Caco-2 (cell line): ENCODE results near the gene SLC41A1. TPM values are rescaled to one million over a fixed set of nuclear protein-coding genes. Genes with fewer than 3 reads are reported as not detected.

ENCODE experiments used
- BruUV-seq: library from RNA; stranded (reverse); fragments of 400-500 nt; replicated peaks from 2 replicates; lab custom pipeline; 2021; lab: Mats Ljungman, UMichigan
- CTCF ChIA-PET: fragments of 300-600 bp; sonication (Branson Sonifier 250); formaldehyde crosslinking; loops from one replicate; lab custom pipeline; 2022; ENCODE audit warnings: antibody characterized with exemption; lab: Charles Lee
- POLR2A ChIA-PET: fragments of 300-600 bp; sonication (Branson Sonifier 250); formaldehyde crosslinking; loops from one replicate; lab custom pipeline; 2022; ENCODE audit warnings: antibody characterized with exemption; lab: Charles Lee
- DNase-seq, 2 experiments: peaks; one replicate each; pipeline versions ENCODE4 v3.0.0 to v3.0.0-alpha.2; 2020 to 2022
- H3K27me3 ChIP-seq: replicated peaks from 2 replicates; pipeline ENCODE4 v1.6.0; 2011; ENCODE audit warnings: low read length; ENCODE audit not compliant: control insufficient read depth, insufficient read depth
- H3K36me3 ChIP-seq: 2 replicates; pipeline ENCODE4 v1.5.1; 2011; ENCODE audit warnings: low read length; ENCODE audit not compliant: control insufficient read depth, insufficient read depth
- H3K4me1 ChIP-seq: fragments of 250-450 bp; sonication (Bioruptor Pico); 2 replicates; pipeline ENCODE4 v1.5.1; 2020; ENCODE audit warnings: mild to moderate bottlenecking
- H3K4me3 ChIP-seq: 2 replicates; pipeline ENCODE4 v1.5.1; 2011; ENCODE audit warnings: low read depth, mild to moderate bottlenecking, control low read depth, low read length
- H3K9me3 ChIP-seq: fragments of 250-450 bp; sonication (Bioruptor Pico); 2 replicates; pipeline ENCODE4 v1.5.1; 2020; ENCODE audit warnings: mild to moderate bottlenecking, moderate library complexity
- H3K27ac Mint-ChIP-seq: one replicate; pipeline ENCODE4 v1.8.0; 2022; ENCODE audit warnings: mixed read lengths; ENCODE audit not compliant: unreplicated experiment
- H3K27me3 Mint-ChIP-seq: one replicate; pipeline ENCODE4 v1.8.0; 2022; ENCODE audit warnings: mixed read lengths; ENCODE audit not compliant: insufficient read depth, unreplicated experiment
- H3K36me3 Mint-ChIP-seq: one replicate; pipeline ENCODE4 v1.8.0; 2022; ENCODE audit warnings: mild to moderate bottlenecking, mixed read lengths; ENCODE audit not compliant: insufficient read depth, unreplicated experiment
- H3K4me1 Mint-ChIP-seq: one replicate; pipeline ENCODE4 v1.8.0; 2022; ENCODE audit warnings: low read depth, mixed read lengths; ENCODE audit not compliant: unreplicated experiment
- H3K4me3 Mint-ChIP-seq: one replicate; pipeline ENCODE4 v1.8.0; 2022; ENCODE audit warnings: mild to moderate bottlenecking, moderate library complexity, mixed read lengths; ENCODE audit not compliant: unreplicated experiment
- H3K9me3 Mint-ChIP-seq: one replicate; pipeline ENCODE4 v1.8.0; 2022; ENCODE audit warnings: mixed read lengths; ENCODE audit not compliant: unreplicated experiment
- intact Hi-C: fragments of 100-400 bp; cut with micrococcal nuclease; formaldehyde crosslinking; loops from one replicate; pipeline ENCODE4 v1.10.0; 2022; ENCODE audit not compliant: unreplicated experiment
- total RNA-seq: library from RNA; stranded (reverse); gene quantifications from 2 replicates; pipeline ENCODE4 v1.2.3, GENCODE V29; 2022
- TF ChIP-seq, protein P1 (sequence below), 2 experiments: fragments of 200-600 bp in 1 of 2; IDR thresholded peaks; 1 replicate in 1 of 2; 2 replicates in 1 of 2; pipeline versions ENCODE4 v1.5.1 to v1.8.0; 2011 to 2022; ENCODE audit warnings: antibody characterized with exemption in 1 of 2, control low read depth in 1 of 2, inconsistent platforms in 1 of 2, low read depth in 1 of 2, low read length in 1 of 2, mild to moderate bottlenecking in 1 of 2, moderate library complexity in 1 of 2; ENCODE audit not compliant: insufficient read depth in 1 of 2, severe bottlenecking in 1 of 2, unreplicated experiment in 1 of 2

The SLC41A1 gene
- total RNA-seq, 1 experiment from 2014 or later: 12.5 TPM

GRCh38 chr1:205812271-205812877, 624 bp downstream of the SLC41A1 start:
- intact Hi-C loops: loop anchor here (5.0 kb wide), 1 partner anchor 95 kb away; no protein-coding TSS in a partner anchor
- no peaks in the 10 kb centered on the region for H3K27me3 Mint-ChIP-seq
- H3K36me3 Mint-ChIP-seq: peaks cover 9% of the 10 kb centered on the region
- no peaks in the 10 kb centered on the region for H3K27me3 ChIP-seq
- H3K9me3 Mint-ChIP-seq: no peaks in the 10 kb centered on the region
- BruUV-seq: no TSS peak
- no peaks in the 10 kb centered on the region for H3K9me3 ChIP-seq
- peak in 1 of 2 experiments; percentile 12 for DNase-seq
- peak overlapping the region; percentile 95 for H3K4me3 Mint-ChIP-seq
- H3K27ac Mint-ChIP-seq: no peak overlapping the region
- TF ChIP-seq, protein P1, sequence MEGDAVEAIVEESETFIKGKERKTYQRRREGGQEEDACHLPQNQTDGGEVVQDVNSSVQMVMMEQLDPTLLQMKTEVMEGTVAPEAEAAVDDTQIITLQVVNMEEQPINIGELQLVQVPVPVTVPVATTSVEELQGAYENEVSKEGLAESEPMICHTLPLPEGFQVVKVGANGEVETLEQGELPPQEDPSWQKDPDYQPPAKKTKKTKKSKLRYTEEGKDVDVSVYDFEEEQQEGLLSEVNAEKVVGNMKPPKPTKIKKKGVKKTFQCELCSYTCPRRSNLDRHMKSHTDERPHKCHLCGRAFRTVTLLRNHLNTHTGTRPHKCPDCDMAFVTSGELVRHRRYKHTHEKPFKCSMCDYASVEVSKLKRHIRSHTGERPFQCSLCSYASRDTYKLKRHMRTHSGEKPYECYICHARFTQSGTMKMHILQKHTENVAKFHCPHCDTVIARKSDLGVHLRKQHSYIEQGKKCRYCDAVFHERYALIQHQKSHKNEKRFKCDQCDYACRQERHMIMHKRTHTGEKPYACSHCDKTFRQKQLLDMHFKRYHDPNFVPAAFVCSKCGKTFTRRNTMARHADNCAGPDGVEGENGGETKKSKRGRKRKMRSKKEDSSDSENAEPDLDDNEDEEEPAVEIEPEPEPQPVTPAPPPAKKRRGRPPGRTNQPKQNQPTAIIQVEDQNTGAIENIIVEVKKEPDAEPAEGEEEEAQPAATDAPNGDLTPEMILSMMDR (IDR thresholded peaks at IDR 0.05; ENCODE audit: insufficient read depth in 1 of 2, low read depth in 1 of 2, low read length in 1 of 2, severe bottlenecking in 1 of 2, unreplicated experiment in 1 of 2): no peak
- peak overlapping the region; percentile 81 for H3K4me3 ChIP-seq
- H3K4me1 ChIP-seq: peaks cover 5% of the 10 kb centered on the region; the same call in 1 of the 2 replicates
- peaks cover 15% of the 10 kb centered on the region for H3K4me1 Mint-ChIP-seq
- no peaks in the 10 kb centered on the region for H3K36me3 ChIP-seq
- CTCF ChIA-PET: interaction anchor here (0.7 to 2.5 kb wide), 2 partner anchors 106 to 165 kb away, joined by 3 to 13 read pairs; no protein-coding TSS in a partner anchor
- POLR2A ChIA-PET: interaction anchor here (0.6 kb wide), 1 partner anchor 63 kb away, joined by 3 read pairs; no protein-coding TSS in a partner anchor

GRCh38 chr1:205811660-205812059, 1.3 kb downstream of the SLC41A1 start:
- peaks cover 9% of the 10 kb centered on the region for H3K36me3 Mint-ChIP-seq
- Histone ChIP-seq H3K9me3 (no peaks in the 10 kb centered on the region), H3K4me1 (peaks cover 5% of the 10 kb centered on the region; the same call in 1 of the 2 replicates), H3K27me3 (no peaks in the 10 kb centered on the region), H3K36me3 (no peaks in the 10 kb centered on the region), H3K4me3 (no peak overlapping the region)
- no peak overlapping the region for H3K27ac Mint-ChIP-seq
- H3K4me1 Mint-ChIP-seq: peaks cover 15% of the 10 kb centered on the region
- CTCF ChIA-PET: interaction anchor here (1.5 to 2.5 kb wide), 2 partner anchors 166 to 173 kb away, joined by 3 to 13 read pairs; no protein-coding TSS in a partner anchor
- no TSS peak for BruUV-seq
- POLR2A ChIA-PET: no interaction called here
- TF ChIP-seq, protein P1 (IDR thresholded peaks at IDR 0.05; ENCODE audit: insufficient read depth in 1 of 2, low read depth in 1 of 2, low read length in 1 of 2, severe bottlenecking in 1 of 2, unreplicated experiment in 1 of 2): no peak
- no peaks in the 10 kb centered on the region for H3K9me3 Mint-ChIP-seq
- no peak for DNase-seq
- peak overlapping the region; percentile 95 for H3K4me3 Mint-ChIP-seq
- intact Hi-C loops: loop anchor here (5.0 kb wide), 1 partner anchor 96 kb away; no protein-coding TSS in a partner anchor
- no peaks in the 10 kb centered on the region for H3K27me3 Mint-ChIP-seq

GRCh38 chr1:205810448-205811157, 2.4 kb downstream of the SLC41A1 start:
- H3K4me3 ChIP-seq: no peak overlapping the region
- Mint-ChIP-seq H3K36me3 (peaks cover 9% of the 10 kb centered on the region), H3K27ac (no peak overlapping the region), H3K27me3 (no peaks in the 10 kb centered on the region), H3K4me1 (peaks cover 15% of the 10 kb centered on the region), H3K4me3 (no peak overlapping the region), H3K9me3 (no peaks in the 10 kb centered on the region)
- H3K4me1 ChIP-seq: peaks cover 5% of the 10 kb centered on the region; the same call in 1 of the 2 replicates
- intact Hi-C loops: loop anchor here (5.0 kb wide), 1 partner anchor 97 kb away; no protein-coding TSS in a partner anchor
- H3K36me3 ChIP-seq: no peaks in the 10 kb centered on the region
- BruUV-seq: no TSS peak
- ChIA-PET CTCF (interaction anchor here (1.0 to 2.5 kb wide), 4 partner anchors 35 to 174 kb away, joined by 3 to 13 read pairs (median 4); partner anchors contain the start of gene RAB29), POLR2A (no interaction called here)
- H3K27me3 ChIP-seq: no peaks in the 10 kb centered on the region
- DNase-seq: peak in 1 of 2 experiments; percentile 36
- TF ChIP-seq, protein P1 (IDR thresholded peaks at IDR 0.05; ENCODE audit: insufficient read depth in 1 of 2, low read depth in 1 of 2, low read length in 1 of 2, severe bottlenecking in 1 of 2, unreplicated experiment in 1 of 2): peak; percentile 26 to 54
- no peaks in the 10 kb centered on the region for H3K9me3 ChIP-seq
